HG02642 (cell line): Measurements from ENCODE around the gene DND1.
"Not testable (repeated sequence)": the region's sequence is repeated elsewhere in the genome, so short reads cannot be mapped to it uniquely, and the experiment has no call there.

Experiments
- ATAC-seq: cut with Tn5 transposase; IDR thresholded peaks from one replicate; pipeline ENCODE4 v1.9.1; 2021; ENCODE audit warnings: mild to moderate bottlenecking; ENCODE audit not compliant: unreplicated experiment, poor library complexity

DND1 gene

DNA sequence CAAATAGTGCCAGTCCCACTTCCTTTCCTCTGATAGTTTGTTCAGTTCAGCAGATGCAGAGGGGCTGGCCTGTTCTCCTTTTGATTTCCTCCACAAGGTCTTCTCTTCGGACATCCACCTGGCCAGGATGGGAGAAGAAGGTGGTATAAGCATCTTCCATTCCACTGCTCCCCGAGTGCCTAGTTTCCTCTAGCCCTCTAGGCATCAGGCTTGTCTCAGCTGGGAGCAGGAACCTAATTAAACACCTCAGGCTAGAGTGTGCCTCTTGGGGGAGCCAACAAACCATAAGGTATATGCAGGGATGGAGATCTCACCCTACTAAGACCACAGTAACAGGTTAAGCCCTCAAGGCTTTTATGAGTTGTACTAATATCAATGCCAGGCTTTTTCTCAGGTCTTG is 835 bp upstream of the DND1 start:
- ATAC-seq, result no peak

DNA sequence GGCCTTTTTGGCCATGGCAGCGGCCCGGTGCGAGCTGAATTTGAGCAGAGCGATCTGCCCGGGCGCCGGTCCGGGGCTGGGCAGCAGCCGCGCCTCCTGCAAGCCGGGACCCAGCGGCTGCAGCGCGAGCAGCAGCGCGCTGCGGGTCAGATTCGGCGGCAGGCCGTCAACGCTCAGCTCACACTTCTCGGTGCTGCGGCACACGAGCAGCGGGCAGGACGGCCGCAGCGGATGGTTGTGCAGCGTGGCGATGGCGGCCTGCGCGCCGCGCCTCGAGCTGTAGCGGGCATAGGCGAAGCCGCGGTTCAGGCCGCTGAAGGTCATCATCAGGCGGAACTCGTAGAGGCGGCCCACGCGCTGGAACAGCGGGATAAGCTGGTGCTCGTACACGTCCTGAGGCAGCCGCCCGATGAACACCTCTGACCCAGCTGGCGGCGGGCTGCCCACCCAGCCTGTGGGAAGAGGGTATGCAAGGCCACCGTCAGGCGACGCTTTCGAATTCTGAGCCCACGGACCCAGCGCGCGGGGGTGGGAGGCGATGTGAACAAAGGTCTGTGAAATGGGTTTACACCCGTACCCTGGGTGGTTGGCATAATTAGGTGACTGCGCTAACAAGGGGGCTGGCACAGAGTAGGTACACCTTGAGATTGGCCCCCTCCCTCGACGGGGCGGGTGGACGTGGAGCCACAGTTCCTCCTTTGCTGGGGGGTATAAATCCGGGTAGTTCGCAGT is 755 bp downstream of the DND1 start:
- no peak for ATAC-seq

DNA sequence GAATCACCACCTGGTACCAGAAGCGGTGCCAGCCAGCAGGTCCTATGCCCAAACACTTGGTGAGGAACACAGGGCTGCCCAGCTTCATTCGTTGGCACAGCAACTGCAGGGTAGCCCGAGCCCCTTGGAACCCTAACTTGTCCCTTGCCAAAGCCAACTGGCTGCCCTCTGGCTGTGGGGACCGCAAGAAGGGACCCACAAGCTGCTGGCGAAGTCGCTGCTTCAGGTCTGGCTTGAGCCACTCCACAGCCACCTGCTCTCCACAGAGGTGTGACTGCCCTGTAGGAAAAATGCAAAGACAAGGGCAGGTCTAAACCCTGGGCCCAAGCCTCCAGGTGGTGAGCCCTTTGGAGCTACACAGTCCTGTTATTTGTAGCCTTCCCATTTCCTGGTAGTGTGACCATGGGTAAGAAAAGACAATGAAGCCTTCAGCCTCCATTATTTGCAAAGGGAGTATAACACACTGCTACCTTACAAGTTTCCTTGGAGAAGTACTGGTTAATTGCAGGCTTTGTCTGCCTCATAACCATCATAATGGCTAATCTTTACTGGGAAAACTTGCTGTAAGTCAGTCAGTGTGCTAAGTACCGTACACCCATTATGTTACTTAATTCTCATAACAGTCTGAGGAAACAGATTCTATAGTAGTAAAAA is 1.8 kb downstream of the DND1 start:
- ATAC-seq, result no peak

DNA sequence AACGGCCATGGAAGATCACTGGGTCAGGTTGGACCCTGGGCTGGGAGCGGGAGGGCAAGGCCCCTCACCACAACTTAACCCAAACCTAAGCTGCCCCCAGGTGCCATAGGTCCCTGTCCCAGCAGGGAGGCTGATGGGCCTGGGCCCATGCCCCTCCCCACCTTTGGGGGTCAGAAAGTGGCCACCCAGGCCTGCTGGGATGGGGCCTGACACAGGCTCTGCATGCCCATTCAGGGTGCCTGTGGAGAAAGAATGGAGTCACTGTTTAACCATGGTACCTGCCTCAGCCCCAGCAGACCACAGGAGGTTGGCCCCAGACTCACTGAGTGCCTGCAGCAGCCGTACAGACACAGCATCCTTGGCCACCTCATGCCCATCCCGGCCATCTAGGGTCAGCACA is 2.3 kb downstream of the DND1 start:
- not testable (repeated sequence) for ATAC-seq

DNA sequence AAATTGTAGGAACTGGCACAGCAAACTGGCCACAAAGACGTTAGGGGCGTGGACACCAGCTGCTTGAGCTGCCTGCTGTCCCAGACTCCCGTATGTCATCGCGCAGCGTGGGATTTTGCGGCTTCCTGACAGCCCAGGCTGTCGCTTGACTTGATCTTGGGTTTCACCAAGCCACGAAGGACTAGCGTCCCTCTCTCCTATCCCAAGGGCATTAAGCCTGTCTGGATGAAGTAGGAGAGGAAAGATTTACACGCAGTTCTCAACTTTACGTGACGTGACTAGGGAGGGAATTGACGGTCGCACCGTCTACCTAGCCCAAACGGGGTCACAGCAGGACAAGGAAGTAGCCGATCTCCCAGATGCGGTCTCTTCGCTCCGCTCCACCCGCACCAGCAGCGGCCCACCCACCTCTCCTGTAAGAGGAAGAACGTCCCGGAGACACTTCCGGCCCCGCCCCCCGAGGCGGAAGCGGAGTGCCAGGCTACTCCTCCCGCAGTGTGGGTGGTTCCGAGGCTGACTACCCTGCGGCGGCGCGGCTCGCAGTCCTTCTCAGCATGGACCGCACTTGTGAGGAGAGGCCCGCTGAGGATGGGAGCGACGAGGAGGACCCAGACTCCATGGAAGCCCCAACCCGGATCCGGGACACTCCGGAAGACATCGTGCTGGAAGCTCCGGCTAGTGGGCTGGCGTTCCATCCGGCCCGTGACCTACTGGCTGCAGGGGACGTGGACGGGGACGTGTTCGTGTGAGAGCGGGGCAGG is 8.8 kb downstream of the DND1 start, which contains the start of gene WDR55:
Gene WDR55 (plus strand): TSS at position 546 of the 761 bp plus-strand sequence. CDS start 9 bp downstream, at position 555.
- ATAC-seq, result peak; percentile 97

DNA sequence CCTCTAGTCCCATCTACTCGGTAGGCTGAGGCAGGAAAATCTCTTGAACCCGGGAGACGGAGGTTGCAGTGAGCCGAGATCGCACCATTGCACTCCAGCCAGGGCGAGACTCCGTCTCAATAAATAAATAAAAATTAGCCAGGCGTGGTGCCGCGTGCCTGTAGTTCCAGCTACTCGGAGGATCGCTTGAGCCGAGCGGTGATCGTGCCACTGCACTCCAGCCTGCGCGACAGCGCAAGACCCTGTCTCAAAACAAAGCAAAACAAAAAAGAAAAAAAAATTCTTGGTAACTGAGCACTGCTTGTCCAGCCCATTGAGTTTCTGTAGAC is 9.4 kb downstream of the DND1 start:
- no peak for ATAC-seq

DNA sequence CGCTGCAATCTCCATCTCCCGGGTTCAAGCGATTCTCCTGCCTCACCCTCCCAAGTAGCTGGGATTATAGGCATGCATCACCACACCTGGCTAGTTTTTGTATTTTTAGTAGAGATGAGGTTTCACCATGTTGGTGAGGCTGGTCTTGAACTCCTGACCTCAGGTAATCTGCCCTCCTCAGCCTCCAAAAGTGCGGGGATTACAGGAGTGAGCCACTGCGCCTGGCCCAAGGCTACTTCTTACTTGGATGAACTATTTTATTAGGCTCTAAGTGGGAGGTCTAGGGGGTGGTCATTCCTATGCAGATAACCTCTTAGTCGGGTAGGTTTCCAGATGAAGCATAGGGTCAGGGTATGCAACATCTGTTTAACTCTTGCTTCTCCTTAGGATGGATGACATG is 13.0 kb downstream of the DND1 start:
- ATAC-seq, result not testable (repeated sequence)

DNA sequence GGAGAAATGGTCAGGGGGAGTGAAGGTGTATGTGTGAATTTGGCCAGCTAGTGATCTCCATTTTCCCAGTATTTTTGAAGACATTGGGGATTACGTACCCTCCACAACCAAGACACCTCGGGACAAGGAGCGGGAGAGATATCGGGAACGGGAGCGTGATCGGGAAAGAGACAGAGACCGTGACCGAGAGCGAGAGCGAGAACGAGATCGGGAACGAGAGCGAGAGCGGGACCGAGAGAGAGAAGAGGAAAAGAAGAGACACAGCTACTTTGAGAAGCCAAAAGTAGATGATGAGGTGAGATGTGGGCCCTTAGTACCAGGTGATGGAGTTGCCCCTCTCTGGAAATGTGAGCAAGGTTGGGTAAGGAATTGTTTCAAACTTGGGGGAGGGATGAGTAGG is 14.5 kb downstream of the DND1 start:
- no peak for ATAC-seq

DNA sequence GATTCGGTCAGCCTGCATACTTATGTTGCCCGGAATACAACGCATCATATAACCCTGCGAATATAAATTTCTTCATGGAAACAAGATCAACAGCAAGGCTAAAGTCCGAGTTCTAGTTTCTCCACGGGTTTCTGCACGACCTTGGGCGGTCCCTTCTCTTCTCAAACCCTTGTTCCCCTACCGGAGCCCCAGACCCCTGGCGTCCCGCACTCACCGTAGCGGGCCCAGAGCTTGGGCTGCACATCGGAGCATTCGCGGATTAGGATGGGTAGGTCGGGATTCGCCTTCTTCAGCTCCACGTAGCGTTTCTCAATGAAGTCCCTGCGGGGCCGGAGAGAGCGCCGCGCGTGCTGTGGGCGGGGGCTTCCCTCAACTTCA is 26.3 kb downstream of the DND1 start:
- ATAC-seq, result no peak

DNA sequence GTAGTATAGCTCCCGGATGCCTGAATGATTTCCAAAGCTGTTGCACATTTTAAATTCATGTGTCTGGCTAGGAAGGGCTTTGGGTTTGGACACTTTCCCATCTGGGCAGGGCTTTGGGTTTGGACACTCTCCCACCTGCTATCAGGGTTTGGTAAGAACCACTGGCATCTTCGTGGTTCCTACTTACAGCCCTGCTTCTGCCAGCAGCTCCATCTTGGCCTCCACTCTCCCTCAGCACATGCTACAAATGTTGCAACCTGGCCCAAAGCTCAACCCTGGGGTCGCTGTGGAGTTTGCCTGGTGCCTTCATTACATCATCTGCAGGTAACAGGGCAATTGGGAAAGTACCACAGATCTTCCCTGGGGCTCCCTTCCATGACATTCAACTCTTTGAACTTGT is 30.7 kb downstream of the DND1 start:
- no peak for ATAC-seq

DNA sequence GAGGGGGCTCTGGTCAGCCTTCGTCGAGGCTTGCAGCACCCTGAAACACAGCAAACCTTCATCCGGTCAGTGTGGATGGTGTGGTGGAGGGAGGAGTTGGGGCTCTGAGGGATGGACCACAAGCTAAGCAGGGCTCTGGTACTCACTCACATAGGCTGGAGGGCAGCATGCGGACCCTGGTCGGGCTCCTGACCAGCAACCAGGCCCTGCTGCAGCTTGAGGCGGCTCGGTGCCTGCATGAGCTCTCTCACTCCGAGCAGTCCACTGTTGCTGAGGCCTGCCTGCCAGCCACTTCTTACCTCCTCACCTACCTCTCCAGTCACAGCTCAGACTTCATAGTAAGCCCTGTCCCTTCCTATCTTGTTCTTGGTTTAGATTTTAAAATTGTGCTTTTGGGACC is 31.7 kb downstream of the DND1 start:
- ATAC-seq, result no peak

DNA sequence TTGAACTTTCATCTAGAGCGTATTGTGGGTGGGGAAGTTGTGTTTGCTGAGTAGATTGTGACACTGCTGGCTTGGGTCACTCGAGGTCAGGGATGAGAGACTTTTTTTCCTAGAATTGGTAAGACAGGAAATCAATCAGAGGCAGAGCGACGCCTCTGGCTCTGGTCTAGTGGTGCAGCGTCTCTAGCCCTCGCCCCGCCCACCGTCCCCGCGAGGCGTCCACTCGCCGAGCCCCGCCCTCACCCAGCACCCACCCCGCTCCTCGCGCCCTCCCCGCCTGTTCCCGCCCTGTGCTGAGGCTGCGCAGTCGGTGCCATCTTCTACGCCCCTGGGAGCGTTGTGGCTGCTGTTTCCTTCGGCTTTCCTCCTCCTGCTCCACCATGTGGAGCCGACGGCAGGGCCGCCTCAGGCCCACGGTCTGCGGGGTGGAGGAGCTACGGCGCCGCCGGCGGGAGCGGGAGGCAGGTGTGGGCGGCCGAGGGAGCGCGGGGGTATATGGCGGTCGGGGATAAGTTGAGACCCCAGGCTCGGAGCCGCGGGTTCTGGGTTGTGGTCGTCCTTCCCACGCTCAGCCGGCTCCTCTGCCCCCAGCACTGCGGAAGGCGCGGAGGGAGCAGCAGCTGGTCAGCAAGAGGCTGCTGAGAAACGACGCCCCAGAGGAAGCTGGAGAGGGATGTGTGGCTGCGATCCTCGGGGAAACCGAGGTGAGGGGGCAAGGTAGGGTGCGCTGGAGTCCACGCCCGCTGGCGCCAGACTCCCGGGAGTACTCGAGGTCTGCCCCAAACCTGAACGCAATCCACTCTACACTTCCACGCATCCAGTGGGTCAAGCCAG is 34.0 kb downstream of the DND1 start, which contains the start of gene TMCO6:
Gene TMCO6 (plus strand): TSS at position 304 of the 834 bp plus-strand sequence. CDS start 77 bp downstream, at position 381.
- peak; percentile 95 for ATAC-seq

DNA sequence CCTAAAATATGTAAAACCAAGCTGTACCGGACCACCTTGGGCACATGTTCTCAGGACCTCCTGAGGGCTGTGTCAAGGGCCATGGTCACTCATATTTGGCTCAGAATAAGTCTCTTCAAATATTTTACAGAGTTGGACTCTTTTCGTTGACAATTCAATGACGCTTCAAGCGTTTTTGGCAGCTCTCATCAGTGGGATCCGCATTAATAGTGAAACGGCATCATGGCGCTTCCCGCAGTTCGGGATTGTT is 34.6 kb downstream of the DND1 start:
- ATAC-seq, result not testable (repeated sequence)

DNA sequence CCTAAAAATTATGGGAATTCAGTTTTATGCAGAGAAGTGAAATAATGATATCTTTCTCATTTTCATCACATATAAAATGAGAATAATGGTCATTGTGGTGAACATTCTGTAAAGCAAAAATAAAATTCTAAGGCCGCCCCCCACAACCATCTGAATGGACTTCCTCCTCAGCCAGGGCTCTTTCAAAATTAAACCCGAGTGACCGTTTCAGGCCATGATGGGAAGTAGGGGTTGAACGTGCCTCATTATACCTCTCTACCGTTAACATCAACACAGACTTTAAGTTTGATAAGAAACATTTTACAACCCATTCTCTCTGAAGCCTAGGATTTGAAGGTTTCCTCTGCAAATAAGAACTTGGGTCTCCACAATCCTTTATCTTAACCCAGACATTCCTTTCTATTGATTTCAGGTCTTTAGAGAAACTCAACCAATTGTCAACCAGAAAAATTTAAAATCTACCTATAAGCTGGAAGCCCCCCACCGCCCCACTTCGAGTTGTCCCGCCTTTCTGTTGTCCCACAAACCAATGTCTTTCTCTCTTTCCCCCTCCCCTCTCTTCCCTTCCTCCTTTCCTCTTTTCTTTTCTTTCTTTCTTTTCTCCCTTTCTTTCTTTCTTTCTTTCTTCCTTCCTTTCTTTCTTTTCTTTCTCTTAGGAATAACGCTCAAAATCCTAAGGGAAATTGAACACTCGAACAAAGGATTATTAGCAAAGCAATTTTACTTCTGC is 35.8 kb downstream of the DND1 start:
- no peak for ATAC-seq

DNA sequence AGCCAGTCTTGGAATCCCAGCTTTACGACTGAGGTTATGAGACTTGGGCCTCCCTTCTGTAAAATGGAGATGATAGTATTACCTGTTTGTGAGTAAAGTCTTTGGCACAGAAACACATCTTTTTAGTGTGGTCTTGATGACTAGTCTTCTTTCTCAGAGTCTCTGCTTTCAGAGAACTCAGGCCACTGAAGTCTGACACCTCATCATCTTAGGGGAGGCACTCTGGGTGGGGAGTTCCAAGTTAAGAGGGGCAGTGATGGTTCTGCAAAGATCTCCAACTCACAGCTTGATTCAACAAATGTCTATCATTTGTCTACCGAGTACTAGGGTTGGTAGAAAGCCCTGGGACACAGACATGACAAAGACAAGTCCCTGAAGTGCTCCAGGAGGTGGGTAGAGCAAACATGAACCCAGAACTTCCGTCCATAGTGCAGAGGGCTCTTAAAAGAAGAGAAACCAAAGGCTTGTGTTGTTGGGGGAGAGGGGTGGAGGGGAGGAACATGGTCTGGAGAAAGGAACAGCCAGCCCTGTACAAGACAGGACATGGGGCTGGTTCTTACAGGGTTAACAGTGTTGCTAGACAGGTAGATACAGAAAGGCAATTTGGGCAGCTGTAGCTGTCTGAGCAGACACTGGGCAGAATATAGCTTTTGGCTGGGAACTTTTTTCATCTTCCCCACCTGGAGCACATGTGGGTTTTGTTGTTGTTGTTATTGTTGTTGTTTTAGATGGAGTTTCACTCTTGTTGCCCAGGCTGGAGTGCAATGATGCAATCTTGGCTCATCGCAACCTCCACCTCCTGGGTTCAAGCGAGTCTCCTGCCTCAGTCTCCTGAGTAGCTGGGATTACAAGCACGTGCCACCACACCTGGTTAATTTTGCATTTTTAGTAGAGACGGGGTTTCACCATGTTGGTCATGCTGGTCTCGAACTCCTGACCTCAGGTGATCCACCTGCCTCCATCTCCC is 37.8 kb downstream of the DND1 start:
- no peak for ATAC-seq

DNA sequence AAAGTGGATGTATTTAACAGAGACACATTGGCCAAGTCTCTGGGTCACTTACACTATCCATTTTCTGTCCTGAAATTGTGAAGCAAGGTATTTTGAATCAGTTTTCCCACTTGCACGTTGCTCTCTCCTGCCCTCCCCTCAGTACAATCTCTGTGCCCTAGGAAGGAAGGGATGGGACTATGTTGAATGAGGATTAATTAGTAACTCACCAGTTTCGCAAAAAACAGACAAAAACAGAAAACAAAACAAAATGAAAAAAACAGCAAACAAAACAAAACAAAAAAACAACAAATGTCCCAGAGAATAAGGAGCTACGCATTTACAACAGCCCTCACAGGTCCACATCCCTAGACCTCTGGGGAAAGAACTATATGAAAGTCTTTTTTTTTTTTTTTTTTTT is 39.3 kb downstream of the DND1 start:
- no peak for ATAC-seq

DNA sequence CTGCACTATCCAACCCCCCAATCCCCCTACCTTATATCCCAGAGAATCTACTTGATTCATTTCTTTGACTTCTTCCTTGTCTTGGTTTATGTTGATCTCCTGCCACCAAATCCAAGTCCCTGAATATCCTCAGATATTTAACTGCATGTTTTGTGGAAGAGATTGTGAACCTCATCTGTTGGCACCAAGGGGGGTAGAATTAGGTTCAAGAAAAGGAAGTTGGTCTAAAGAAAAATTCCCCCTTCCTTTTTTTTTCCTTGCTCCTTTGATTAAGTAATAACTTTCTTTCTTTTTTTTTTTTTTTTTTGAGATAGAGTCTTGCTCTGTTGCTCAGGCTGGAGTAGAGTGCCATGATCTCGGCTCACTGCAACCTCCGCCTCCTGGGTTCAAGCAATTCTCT is 39.9 kb downstream of the DND1 start:
- no peak for ATAC-seq

DNA sequence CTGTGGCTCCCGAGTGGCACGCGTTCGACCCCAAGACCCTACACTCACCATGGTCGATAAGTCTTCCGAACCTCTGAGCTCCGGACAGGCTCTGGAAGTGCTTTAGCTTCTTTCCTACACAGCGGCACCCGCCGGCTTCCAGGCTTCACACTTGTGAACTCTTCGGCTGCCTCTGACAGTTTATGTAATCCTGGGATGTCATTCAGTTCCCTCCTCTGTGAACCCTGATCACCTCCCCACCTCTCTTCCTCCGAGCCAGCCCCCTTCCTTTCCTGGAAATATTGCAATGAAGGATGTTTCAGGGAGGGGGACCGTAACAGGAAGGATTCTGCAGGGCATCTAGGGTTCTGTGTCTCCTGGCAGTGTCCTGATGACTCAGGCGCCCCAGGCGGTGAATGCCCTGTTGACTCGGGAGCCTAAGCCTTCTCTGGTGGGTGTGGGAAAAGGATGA is 40.3 kb downstream of the DND1 start, which contains the start of gene CD14:
Gene CD14 (minus strand): TSS at position 155 of the 451 bp plus-strand sequence. CDS start 104 bp downstream, at position 51.
- ATAC-seq, result peak; percentile 1
